Neural cell (in vitro differentiated cells): Measurements from ENCODE around the gene FAM163A. TPM values are rescaled to one million over a fixed set of nuclear protein-coding genes. Genes with fewer than 3 reads are reported as not detected.

Experiments used
- H2AFZ ChIP-seq: fragments of 200-600, 300-800 bp; sonication (generic), shearing (Covaris generic); 2 replicates; pipeline ENCODE4 v1.6.0; 2014; ENCODE audit warnings: low read depth, mild to moderate bottlenecking, antibody characterized with exemption, low read length, moderate library complexity
- H3F3A ChIP-seq: fragments of 200-600 bp; shearing (Covaris generic); 2 replicates; pipeline ENCODE4 v1.6.1; 2016; ENCODE audit warnings: mild to moderate bottlenecking, moderate library complexity, mixed read lengths, antibody characterized with exemption, low read length; ENCODE audit not compliant: insufficient read depth, poor library complexity, severe bottlenecking
- H3K27ac ChIP-seq: fragments of 200-600, 300-800 bp; sonication (generic), shearing (Covaris generic); 2 replicates; pipeline ENCODE4 v1.5.1; 2014; ENCODE audit warnings: mild to moderate bottlenecking, low read length, moderate library complexity
- H3K27me3 ChIP-seq: fragments of 300-800, 200-600 bp; sonication (generic), shearing (Covaris generic); 2 replicates; pipeline ENCODE4 v1.6.0; 2014; ENCODE audit warnings: mild to moderate bottlenecking, low read depth, low read length, moderate library complexity; ENCODE audit not compliant: insufficient read depth
- H3K36me3 ChIP-seq: fragments of 300-800, 200-600 bp; sonication (generic), shearing (Covaris generic); 2 replicates; pipeline ENCODE4 v1.5.1; 2014; ENCODE audit warnings: mild to moderate bottlenecking, antibody characterized with exemption, low read length, moderate library complexity; ENCODE audit not compliant: insufficient read depth
- H3K4me2 ChIP-seq: fragments of 300-800, 200-600 bp; sonication (generic), shearing (Covaris generic); 2 replicates; pipeline ENCODE4 v1.6.0; 2014; ENCODE audit warnings: mild to moderate bottlenecking, low read length
- H3K4me3 ChIP-seq: fragments of 300-800, 200-600 bp; sonication (generic), shearing (Covaris generic); 2 replicates; pipeline ENCODE4 v1.5.1; 2014; ENCODE audit warnings: mild to moderate bottlenecking, low read length, moderate library complexity
- H3K79me2 ChIP-seq: fragments of 200-600 bp; shearing (Covaris generic); replicated peaks from 2 replicates; pipeline ENCODE4 v1.6.0; 2014; ENCODE audit warnings: mild to moderate bottlenecking, low read length, moderate library complexity; ENCODE audit not compliant: insufficient read depth
- H3K9ac ChIP-seq: fragments of 300-800, 200-600 bp; sonication (generic), shearing (Covaris generic); 2 replicates; pipeline ENCODE4 v1.6.1; 2016; ENCODE audit warnings: mild to moderate bottlenecking, low read length, mixed read lengths
- H3K9me2 ChIP-seq: fragments of 200-600 bp; shearing (Covaris generic); 2 replicates; pipeline ENCODE4 v1.6.1; 2016; ENCODE audit warnings: mild to moderate bottlenecking, low read length, mixed read lengths; ENCODE audit not compliant: insufficient read depth
- H3K9me3 ChIP-seq: fragments of 200-600, 300-800 bp; sonication (generic), shearing (Covaris generic); 2 replicates; pipeline ENCODE4 v1.6.1; 2016; ENCODE audit warnings: mild to moderate bottlenecking, mixed run types, low read length, moderate library complexity, mixed read lengths
- H4K20me1 ChIP-seq: fragments of 200-600 bp; shearing (Covaris generic); 2 replicates; pipeline ENCODE4 v1.6.1; 2016; ENCODE audit warnings: mild to moderate bottlenecking, mixed run types; ENCODE audit not compliant: insufficient read depth
- EP300 ChIP-seq: fragments of 450-650 bp; conservative IDR thresholded peaks from 2 replicates; pipeline ENCODE4 v1.6.1; 2014; ENCODE audit warnings: antibody characterized with exemption, mild to moderate bottlenecking, moderate library complexity; ENCODE audit not compliant: poor library complexity, severe bottlenecking
- EZH2 ChIP-seq: fragments of 200-600, 300-800 bp; shearing (Covaris generic), sonication (generic); IDR thresholded peaks from 2 replicates; pipeline ENCODE4 v1.6.1; 2014; ENCODE audit warnings: antibody characterized with exemption, low read length, borderline replicate concordance, mild to moderate bottlenecking; ENCODE audit not compliant: insufficient read depth, poor library complexity, severe bottlenecking
- MXI1 ChIP-seq: fragments of 450-650 bp; conservative IDR thresholded peaks from 2 replicates; pipeline ENCODE4 v1.6.1; 2014; ENCODE audit warnings: antibody characterized with exemption, mild to moderate bottlenecking; ENCODE audit not compliant: poor library complexity, severe bottlenecking
- POLR2AphosphoS5 ChIP-seq: IDR thresholded peaks from 2 replicates; pipeline ENCODE4 v1.6.1; 2012
- RAD21 ChIP-seq: fragments of 450-650 bp; conservative IDR thresholded peaks from 2 replicates; pipeline ENCODE4 v1.6.1; 2014; ENCODE audit warnings: antibody characterized with exemption, mild to moderate bottlenecking, moderate library complexity
- SMC3 ChIP-seq: fragments of 450-650 bp; conservative IDR thresholded peaks from 2 replicates; pipeline ENCODE4 v1.6.1; 2014; ENCODE audit warnings: antibody characterized with exemption, mild to moderate bottlenecking, moderate library complexity; ENCODE audit not compliant: poor library complexity
- TAF1 ChIP-seq: IDR thresholded peaks from 2 replicates; pipeline ENCODE4 v1.6.1; 2012; ENCODE audit warnings: low read depth
- polyA plus RNA-seq: library from polyadenylated mRNA; depleted of rRNA; stranded (reverse); fragments of >200 nt; gene quantifications from 2 replicates; pipeline ENCODE4 v1.2.3, GENCODE V29; 2014
- TF ChIP-seq, protein P1 (sequence below): fragments of 450-650 bp; IDR thresholded peaks from 2 replicates; pipeline ENCODE4 v1.5.1; 2014; ENCODE audit warnings: antibody characterized with exemption, mild to moderate bottlenecking, moderate library complexity; ENCODE audit not compliant: poor library complexity, severe bottlenecking
- TF ChIP-seq, protein P2 (sequence below): IDR thresholded peaks from 2 replicates; pipeline ENCODE4 v1.6.1; 2012; ENCODE audit warnings: borderline replicate concordance

The FAM163A gene
- polyA plus RNA-seq, 1 donor from 2014 or later: 0.21 TPM

DNA sequence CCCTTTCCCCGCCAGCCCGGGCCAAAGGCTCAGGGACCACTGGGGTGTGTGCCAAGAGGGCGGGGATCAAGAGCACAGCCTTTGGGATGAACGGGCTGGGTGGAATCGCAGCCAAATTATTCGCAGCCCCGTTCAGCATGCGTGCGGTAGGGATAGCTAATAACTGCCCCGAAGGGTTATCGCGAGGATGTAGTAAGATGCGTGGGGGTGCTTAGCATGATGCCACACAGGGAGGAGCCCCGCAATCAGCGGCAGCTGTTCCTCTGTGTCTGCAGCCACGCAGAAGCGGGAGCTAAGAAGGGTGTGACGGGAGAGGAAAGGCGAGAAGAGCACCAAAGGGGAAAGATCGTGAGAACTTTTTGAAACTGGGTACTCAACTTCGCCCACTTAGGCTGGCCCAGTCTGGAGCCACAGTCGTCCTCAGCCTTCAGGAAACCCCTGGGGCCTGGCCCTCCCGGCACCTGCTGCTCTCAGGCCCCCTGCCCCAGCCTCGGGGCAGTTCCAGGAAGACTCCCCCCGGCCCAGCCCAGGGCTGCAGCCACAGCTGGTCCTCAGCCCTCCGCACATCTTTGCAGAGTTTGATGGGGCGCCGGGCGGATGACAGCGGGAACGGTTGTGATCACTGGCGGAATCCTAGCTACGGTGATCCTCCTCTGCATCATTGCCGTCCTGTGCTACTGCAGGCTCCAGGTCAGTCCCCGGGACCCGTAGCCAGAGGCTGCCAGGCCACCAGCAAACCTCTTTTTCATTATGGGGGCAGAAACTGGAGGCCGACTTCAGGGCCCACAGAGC is 69.6 kb downstream of the FAM163A start:
- Histone ChIP-seq H2AFZ (no peak overlapping the region), H3K79me2 (no peaks in the 10 kb centered on the region), H3K4me3 (no peak overlapping the region), H3K4me2 (no peak overlapping the region), H3K9ac (no peak overlapping the region), H3F3A (peaks cover 8% of the 10 kb centered on the region), H3K9me3 (no peaks in the 10 kb centered on the region), H4K20me1 (no peaks in the 10 kb centered on the region), H3K27me3 (no peaks in the 10 kb centered on the region), H3K36me3 (no peaks in the 10 kb centered on the region), H3K9me2 (no peaks in the 10 kb centered on the region), H3K27ac (no peak overlapping the region)
- TF ChIP-seq, protein P1, sequence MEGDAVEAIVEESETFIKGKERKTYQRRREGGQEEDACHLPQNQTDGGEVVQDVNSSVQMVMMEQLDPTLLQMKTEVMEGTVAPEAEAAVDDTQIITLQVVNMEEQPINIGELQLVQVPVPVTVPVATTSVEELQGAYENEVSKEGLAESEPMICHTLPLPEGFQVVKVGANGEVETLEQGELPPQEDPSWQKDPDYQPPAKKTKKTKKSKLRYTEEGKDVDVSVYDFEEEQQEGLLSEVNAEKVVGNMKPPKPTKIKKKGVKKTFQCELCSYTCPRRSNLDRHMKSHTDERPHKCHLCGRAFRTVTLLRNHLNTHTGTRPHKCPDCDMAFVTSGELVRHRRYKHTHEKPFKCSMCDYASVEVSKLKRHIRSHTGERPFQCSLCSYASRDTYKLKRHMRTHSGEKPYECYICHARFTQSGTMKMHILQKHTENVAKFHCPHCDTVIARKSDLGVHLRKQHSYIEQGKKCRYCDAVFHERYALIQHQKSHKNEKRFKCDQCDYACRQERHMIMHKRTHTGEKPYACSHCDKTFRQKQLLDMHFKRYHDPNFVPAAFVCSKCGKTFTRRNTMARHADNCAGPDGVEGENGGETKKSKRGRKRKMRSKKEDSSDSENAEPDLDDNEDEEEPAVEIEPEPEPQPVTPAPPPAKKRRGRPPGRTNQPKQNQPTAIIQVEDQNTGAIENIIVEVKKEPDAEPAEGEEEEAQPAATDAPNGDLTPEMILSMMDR: no peak
- TF ChIP-seq RAD21 (no peak), MXI1 (no peak), TAF1 (no peak)
- TF ChIP-seq, protein P2, sequence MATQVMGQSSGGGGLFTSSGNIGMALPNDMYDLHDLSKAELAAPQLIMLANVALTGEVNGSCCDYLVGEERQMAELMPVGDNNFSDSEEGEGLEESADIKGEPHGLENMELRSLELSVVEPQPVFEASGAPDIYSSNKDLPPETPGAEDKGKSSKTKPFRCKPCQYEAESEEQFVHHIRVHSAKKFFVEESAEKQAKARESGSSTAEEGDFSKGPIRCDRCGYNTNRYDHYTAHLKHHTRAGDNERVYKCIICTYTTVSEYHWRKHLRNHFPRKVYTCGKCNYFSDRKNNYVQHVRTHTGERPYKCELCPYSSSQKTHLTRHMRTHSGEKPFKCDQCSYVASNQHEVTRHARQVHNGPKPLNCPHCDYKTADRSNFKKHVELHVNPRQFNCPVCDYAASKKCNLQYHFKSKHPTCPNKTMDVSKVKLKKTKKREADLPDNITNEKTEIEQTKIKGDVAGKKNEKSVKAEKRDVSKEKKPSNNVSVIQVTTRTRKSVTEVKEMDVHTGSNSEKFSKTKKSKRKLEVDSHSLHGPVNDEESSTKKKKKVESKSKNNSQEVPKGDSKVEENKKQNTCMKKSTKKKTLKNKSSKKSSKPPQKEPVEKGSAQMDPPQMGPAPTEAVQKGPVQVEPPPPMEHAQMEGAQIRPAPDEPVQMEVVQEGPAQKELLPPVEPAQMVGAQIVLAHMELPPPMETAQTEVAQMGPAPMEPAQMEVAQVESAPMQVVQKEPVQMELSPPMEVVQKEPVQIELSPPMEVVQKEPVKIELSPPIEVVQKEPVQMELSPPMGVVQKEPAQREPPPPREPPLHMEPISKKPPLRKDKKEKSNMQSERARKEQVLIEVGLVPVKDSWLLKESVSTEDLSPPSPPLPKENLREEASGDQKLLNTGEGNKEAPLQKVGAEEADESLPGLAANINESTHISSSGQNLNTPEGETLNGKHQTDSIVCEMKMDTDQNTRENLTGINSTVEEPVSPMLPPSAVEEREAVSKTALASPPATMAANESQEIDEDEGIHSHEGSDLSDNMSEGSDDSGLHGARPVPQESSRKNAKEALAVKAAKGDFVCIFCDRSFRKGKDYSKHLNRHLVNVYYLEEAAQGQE: no peak

DNA sequence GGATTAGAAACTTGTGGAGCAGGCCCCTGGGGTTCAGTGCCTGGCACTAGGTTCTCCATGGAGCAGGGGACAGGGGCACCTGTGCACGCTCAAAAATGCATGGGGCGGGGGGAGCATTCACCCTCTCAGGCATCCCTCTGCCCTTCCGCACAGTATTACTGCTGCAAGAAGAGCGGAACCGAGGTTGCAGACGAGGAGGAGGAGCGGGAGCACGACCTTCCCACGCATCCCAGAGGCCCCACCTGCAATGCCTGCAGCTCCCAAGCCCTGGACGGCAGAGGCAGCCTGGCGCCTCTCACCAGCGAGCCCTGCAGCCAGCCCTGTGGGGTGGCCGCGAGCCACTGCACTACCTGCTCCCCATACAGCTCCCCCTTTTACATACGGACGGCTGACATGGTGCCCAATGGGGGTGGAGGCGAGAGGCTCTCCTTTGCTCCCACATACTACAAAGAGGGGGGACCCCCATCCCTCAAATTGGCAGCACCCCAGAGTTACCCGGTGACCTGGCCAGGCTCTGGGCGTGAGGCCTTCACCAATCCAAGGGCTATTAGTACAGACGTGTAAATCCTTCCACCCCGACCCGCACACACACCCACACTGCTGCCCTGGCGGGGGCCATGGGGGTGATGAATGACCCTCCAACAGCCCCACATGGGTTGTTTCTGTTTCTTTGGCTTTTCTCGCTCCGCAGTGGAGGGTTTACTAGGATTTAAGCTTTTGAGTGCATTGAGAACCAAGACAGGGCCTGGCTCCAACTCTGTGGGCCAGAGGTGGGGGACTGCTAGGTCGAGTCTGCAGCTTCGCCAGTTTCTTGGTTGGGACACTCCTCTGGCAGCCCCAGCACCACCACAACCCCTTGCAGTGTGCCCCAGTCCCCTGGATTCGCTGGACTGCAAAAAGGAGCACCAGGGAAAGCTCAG is 70.8 kb downstream of the FAM163A start:
- peak overlapping the region; percentile 64 for H3K9ac ChIP-seq
- H3K36me3 ChIP-seq: no peaks in the 10 kb centered on the region
- H3K9me3 ChIP-seq: no peaks in the 10 kb centered on the region
- peak overlapping the region; percentile 15 for H2AFZ ChIP-seq
- H3K4me3 ChIP-seq: peak overlapping the region; percentile 72
- no peaks in the 10 kb centered on the region for H4K20me1 ChIP-seq
- peak overlapping the region; percentile 96 for H3K27ac ChIP-seq
- H3K9me2 ChIP-seq: no peaks in the 10 kb centered on the region
- H3K4me2 ChIP-seq: peak overlapping the region; percentile 69
- no peaks in the 10 kb centered on the region for H3K27me3 ChIP-seq
- TF ChIP-seq POLR2AphosphoS5 (no peak), RAD21 (no peak), SMC3 (no peak), TAF1 (no peak), EZH2 (no peak), EP300 (no peak), MXI1 (no peak)
- TF ChIP-seq, protein P1: no peak
- TF ChIP-seq, protein P2: no peak
- H3K79me2 ChIP-seq: no peaks in the 10 kb centered on the region
- peaks cover 8% of the 10 kb centered on the region for H3F3A ChIP-seq
